ENCODE results near the gene ARRB1.

The ARRB1 gene

GRCh38 chr11:75244052-75244814, 107.2 kb downstream of the ARRB1 start:
- no peak for DNase-seq

- no peak for DNase-seq
These were observed 108.5 kb downstream of the ARRB1 start for GRCh38 chr11:75242722-75243600.

DNA sequence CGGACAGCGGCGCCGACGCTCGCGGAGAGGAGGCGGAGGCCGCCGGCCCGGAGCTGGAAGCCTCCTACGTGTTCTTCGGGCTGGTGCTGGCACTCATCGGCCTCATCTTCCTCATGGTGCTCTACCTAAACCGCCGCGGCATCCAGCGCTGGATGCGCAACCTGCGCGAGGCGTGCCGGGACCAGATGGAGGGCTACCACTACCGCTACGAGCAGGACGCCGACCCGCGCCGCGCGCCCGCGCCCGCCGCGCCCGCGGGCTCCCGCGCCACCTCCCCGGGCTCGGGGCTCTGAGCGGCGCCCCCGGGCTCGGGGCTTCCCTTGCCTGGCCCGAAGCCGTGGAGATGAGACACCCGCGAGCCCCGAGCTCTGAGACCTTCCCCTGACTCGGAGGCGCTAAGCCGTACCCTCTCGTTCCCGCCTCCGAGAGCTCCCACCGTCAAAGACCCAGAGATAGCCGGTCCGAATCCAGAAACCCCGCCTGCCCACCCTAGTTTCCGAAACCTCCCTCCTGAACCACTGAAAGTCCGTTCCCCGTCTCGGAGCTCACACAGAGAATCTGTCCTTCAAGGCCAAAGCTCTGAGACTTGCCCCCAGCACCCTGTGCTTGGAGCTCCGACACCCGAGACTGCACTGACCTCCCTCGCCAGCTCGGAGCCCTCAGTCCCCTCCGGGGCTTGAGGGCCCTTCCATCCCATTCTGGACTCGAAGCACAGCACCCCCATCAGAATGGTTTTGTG, 109.4 kb downstream of the ARRB1 start:
- DNase-seq, result no peak

DNA sequence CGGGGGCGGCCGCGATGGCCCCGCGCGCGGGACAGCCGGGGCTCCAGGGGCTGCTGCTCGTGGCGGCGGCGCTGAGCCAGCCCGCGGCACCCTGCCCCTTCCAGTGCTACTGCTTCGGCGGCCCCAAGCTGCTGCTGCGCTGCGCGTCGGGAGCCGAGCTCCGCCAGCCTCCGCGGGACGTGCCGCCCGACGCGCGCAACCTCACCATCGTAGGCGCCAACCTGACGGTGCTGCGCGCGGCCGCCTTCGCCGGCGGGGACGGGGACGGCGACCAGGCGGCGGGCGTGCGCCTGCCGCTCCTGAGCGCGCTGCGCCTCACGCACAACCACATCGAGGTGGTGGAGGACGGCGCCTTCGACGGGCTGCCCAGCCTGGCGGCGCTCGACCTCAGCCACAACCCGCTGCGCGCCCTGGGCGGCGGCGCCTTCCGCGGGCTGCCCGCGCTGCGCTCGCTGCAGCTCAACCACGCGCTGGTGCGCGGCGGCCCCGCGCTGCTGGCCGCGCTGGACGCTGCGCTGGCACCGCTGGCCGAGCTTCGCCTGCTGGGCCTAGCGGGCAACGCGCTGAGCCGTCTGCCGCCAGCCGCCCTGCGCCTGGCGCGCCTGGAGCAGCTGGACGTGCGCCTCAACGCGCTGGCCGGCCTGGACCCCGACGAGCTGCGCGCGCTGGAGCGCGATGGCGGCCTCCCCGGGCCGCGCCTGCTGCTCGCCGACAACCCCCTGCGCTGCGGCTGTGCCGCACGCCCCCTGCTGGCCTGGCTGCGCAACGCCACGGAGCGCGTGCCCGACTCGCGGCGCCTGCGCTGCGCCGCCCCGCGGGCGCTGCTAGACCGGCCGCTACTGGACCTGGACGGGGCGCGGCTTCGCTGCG, 110.2 kb downstream of the ARRB1 start:
- DNase-seq, result peak; percentile 87

DNA sequence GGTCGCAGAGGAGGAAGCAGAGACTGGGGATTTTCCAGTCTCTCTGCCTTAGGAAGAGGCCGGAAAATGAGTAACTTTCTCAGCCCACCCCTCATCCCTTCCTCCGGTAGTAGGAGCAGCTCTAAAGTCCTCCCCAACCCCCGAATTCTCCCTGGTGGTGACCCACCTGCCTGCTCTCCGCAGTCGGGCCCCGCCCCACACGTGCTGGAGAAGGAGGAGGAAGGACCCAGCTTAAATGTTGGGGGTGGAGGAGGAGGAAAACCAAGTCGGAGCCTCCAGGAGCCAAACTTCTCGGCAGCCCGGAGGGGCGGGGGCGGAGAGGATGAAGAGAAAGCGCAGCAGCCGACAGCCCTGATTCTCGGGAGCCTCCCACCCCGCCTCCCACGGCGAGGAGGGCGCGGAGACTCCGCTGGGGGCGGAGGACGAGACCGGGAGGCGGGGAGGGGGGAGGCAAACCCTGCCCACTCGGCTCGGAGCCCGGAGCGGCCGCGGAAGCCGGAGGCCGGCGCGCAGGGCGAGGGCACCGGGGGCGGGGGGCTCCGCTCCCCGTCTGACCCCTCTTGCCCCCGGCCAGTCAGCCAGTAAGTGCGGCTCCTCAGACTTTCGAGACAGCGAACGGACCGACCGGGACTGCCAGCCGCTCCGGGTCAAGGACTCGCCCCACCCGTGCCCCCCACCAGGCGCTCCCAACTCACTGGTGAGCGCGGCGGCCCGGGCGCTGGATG, 111.0 kb downstream of the ARRB1 start, which contains the start of gene TPBGL:
TPBGL (plus strand) TSS at position 464 of the 725 bp plus-strand sequence. CDS start 276 bp downstream, outside the sequence.
- peak; percentile 18 for DNase-seq

DNA sequence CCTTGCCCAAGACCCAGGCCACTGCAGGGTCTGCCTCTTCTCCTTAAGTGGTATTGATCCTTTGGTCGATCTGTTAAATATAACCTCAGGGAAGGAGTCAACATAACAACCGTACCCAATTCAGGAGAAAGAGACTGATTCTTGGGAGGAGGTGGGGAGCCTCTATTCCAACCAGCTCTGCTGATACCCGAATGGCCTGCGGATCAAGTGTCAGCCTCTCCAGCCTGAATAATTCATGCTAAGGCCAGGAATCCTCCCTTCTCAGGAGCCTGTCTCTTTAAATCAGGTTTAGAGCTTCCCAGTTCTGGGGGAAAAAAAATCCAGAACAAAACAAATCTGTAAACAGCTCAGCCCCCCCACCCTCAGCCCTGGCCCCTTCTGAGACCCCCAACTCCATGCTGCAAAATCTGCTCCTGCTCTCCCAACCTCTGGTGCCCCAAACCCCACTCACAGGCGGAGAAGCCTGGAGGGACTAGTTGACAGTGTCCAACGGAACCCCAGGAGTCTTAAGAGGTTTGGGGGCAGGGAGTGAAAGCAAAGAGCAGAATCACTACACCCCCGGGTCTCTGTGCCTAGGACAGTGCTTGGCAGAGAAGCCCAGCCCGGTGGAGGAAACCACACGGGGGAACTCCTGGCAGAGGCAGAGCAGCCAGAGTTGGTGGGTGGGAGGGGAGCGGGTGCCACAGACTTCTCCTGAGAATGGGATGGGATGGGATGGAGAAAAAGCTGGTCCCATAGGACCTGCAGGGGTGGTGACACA, 111.8 kb downstream of the ARRB1 start:
- no peak for DNase-seq

GRCh38 chr11:75238595-75239440, 112.6 kb downstream of the ARRB1 start:
- DNase-seq, result no peak

- DNase-seq, result no peak
These were observed 114.4 kb downstream of the ARRB1 start for GRCh38 chr11:75237050-75237449.

DNA sequence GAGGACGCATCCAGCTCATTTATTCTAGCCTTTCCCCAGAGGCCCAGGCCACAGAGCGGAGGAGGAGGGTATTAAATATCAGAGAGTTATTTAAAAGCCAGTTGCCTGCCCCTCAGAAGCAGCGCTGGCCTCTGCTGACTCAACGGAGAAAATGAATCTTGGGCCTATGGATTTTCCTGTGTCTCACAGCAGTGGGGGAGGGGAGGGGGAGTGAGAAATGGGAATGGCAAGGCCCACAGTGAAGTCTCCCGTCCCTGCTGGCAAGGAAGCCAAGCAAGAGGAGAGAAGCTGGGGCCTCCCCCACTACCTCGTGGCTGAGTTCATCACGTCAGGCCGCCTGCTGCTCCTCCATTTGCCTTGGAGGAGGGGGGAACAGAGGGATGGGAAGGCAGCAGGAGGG, 115.4 kb downstream of the ARRB1 start:
- no peak for DNase-seq

DNA sequence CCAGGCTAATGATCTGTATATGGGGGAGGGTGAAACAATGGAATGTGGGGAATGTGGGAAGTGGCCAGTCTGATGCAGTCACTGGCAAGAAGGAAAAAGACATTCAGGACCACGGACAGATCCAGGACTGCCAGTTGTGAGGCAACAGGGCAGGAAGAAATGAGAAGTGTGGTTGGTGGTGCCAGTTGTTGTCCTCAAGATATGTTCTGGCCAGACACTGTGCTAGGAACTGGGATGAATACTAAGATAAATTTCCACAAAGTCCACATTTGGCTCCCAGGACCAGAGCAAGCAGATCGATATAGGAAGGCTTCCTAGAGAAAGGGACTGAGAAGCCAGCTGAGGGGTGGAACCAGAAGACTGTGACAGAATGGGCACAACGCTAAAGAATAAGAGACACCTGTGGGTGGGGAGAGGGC, 117.7 kb downstream of the ARRB1 start:
- DNase-seq, result peak; percentile 23

- DNase-seq, result no peak
These were observed 120.8 kb downstream of the ARRB1 start for GRCh38 chr11:75230621-75231020.

DNA sequence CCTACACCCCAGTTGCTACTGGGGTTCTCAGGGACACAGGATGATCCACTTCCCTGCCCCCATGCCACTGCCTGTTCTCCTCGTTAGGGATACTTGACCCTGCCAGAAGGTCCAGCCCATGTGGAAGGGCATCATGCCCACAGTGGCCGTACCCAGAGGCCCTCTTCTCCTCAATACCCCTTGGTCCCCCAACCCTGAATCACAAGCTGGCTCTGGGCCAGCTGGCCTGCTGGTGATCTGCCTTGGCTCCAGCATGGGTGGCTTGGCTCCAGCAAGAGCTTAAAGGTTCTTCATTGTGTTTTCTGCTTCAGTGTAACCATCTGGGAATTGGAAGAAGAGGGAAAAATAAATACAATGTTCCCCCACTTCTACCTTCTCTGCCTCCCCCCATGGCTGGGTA, 122.0 kb downstream of the ARRB1 start:
- no peak for DNase-seq

- no peak for DNase-seq
These were observed 125.7 kb downstream of the ARRB1 start for GRCh38 chr11:75225794-75226193.

GRCh38 chr11:75223954-75224643, 127.4 kb downstream of the ARRB1 start:
- no peak for DNase-seq

GRCh38 chr11:75219869-75220268, 131.6 kb downstream of the ARRB1 start:
- DNase-seq, result no peak

GRCh38 chr11:75214843-75215242, 136.6 kb downstream of the ARRB1 start:
- DNase-seq, result no peak

- peak; percentile 85 for DNase-seq
These were observed 137.0 kb downstream of the ARRB1 start for GRCh38 chr11:75214411-75214821.
